T47D (cell line): ENCODE results near the gene SIPA1L3.

Source experiments
- DNase-seq, 2 experiments: peaks; one replicate each; pipeline versions ENCODE4 v3.0.0 to v3.0.0-alpha.2; 2011 to 2012; ENCODE audit warnings: low read depth in 1 of 2, low spot score in 1 of 2
- JUND ChIP-seq: IDR thresholded peaks from 2 replicates; pipeline ENCODE4 v1.6.1; 2012; ENCODE audit warnings: low read depth
- in situ Hi-C: cut with HindIII; loops from 2 replicates; pipeline ENCODE4 v1.10.0; 2016; ENCODE audit warnings: low sequenced_read_pairs, low pct_unique_long_range_greater_than_20kb

The SIPA1L3 gene

GRCh38 chr19:38003438-38004185 is 96.6 kb downstream of the SIPA1L3 start:
- no peak for TF ChIP-seq JUND
- in situ Hi-C loops = no loop called here
- peak in 1 of 2 experiments; percentile 55 for DNase-seq

GRCh38 chr19:38004186-38004520 is 97.1 kb downstream of the SIPA1L3 start:
- in situ Hi-C loops = no loop called here
- TF ChIP-seq JUND = no peak
- no peak for DNase-seq

- no peak for TF ChIP-seq JUND
- peak; percentile 22 to 93 for DNase-seq
- in situ Hi-C loops = no loop called here
Observed at GRCh38 chr19:38004521-38005223, 97.7 kb downstream of the SIPA1L3 start.

- in situ Hi-C loops = no loop called here
- no peak for DNase-seq
- no peak for TF ChIP-seq JUND
Observed at GRCh38 chr19:38005224-38005614, 98.2 kb downstream of the SIPA1L3 start.

- DNase-seq = no peak
- no peak for TF ChIP-seq JUND
- in situ Hi-C loops = no loop called here
Observed at GRCh38 chr19:38006361-38007045, 99.5 kb downstream of the SIPA1L3 start.

GRCh38 chr19:38009650-38010242 is 102.7 kb downstream of the SIPA1L3 start:
- in situ Hi-C loops = no loop called here
- TF ChIP-seq JUND = no peak
- DNase-seq = no peak

GRCh38 chr19:38011426-38011825 is 104.4 kb downstream of the SIPA1L3 start:
- in situ Hi-C loops = no loop called here
- TF ChIP-seq JUND = no peak
- no peak for DNase-seq

GRCh38 chr19:38012290-38012689 is 105.3 kb downstream of the SIPA1L3 start:
- in situ Hi-C loops = no loop called here
- DNase-seq = no peak
- no peak for TF ChIP-seq JUND

GRCh38 chr19:38012944-38013343 is 105.9 kb downstream of the SIPA1L3 start:
- DNase-seq = no peak
- TF ChIP-seq JUND = no peak
- in situ Hi-C loops = no loop called here

- TF ChIP-seq JUND = no peak
- no peak for DNase-seq
- in situ Hi-C loops = no loop called here
Observed at GRCh38 chr19:38013913-38014580, 107.0 kb downstream of the SIPA1L3 start.

GRCh38 chr19:38015216-38015615 is 108.2 kb downstream of the SIPA1L3 start:
- no peak for DNase-seq
- TF ChIP-seq JUND = no peak
- in situ Hi-C loops = no loop called here

- in situ Hi-C loops = no loop called here
- TF ChIP-seq JUND = no peak
Observed at GRCh38 chr19:38015761-38016160, 108.8 kb downstream of the SIPA1L3 start.

More at GRCh38 chr19:38015761-38016160, 108.8 kb downstream of the SIPA1L3 start:
- no peak for DNase-seq
